ENCODE measurements around the gene POU2AF2.

GRCh38 chr11:111305876-111306275 lies 60.4 kb downstream of the POU2AF2 start:
- TF ChIP-seq TAF1 (IDR thresholded peaks at IDR 0.05; ENCODE audit: low read depth, low read length) (no peak), POLR2A (IDR thresholded peaks at IDR 0.05; ENCODE audit: low read depth, low read length) (no peak), POLR2AphosphoS5 (IDR thresholded peaks at IDR 0.05; ENCODE audit: low read depth, low read length) (no peak)

Data from GM12891 (cell line).